Endometrium (tissue), 2 donors: Measurements from ENCODE around the gene SCARF1.

Source experiments
- FAIRE-seq: peaks from 2 replicates; lab custom pipeline; 2012; peaks lifted over from hg19 to GRCh38; lab: Jason Lieb, UNC
- donor health status: control.
- donor health status: control.

SCARF1 gene

DNA sequence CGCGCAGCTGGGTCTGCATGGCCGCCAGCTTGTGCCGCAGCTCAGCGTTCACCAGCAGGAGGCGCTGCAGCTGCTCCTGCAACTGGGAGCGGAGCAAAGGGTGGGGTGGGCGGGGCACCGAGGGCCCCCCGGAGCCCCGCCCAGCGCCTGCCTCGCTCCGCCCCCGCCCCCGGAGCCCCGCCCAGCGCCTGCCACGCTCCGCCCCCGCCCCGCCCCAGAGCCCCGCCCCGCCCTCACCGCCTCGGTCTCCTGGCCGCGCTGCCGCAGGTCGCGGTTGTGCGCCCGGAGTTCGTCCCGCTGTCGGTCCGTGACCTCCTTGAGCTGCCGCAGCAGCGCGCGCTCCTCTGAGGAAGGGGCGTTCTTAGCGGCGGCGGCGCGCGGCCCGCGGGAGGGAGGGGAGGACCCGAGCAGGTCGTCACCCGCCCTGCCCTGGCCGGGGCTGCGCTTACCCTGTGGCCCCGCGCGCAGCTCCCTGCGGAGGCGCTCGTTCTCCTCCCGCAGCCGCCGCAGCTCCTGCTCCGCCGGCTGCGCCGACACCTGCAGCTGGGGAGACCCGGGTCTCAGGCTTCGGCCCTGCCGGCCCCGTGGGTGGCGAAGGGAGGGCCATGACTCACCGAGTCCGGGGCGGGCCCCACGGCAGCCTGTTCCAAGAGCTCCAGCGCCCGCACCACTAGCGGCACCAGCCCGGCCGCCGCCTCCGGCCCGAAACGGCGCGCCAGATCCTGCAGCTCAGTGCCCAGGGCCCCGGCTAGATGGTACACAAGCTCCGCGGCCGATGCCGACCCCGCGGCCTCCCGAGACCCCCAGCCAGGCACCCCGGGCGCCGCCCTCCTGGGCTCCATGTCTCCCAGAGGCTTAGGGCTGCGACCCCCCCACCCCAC lies 3.7 kb upstream of the SCARF1 start:
- FAIRE-seq = no peak

DNA sequence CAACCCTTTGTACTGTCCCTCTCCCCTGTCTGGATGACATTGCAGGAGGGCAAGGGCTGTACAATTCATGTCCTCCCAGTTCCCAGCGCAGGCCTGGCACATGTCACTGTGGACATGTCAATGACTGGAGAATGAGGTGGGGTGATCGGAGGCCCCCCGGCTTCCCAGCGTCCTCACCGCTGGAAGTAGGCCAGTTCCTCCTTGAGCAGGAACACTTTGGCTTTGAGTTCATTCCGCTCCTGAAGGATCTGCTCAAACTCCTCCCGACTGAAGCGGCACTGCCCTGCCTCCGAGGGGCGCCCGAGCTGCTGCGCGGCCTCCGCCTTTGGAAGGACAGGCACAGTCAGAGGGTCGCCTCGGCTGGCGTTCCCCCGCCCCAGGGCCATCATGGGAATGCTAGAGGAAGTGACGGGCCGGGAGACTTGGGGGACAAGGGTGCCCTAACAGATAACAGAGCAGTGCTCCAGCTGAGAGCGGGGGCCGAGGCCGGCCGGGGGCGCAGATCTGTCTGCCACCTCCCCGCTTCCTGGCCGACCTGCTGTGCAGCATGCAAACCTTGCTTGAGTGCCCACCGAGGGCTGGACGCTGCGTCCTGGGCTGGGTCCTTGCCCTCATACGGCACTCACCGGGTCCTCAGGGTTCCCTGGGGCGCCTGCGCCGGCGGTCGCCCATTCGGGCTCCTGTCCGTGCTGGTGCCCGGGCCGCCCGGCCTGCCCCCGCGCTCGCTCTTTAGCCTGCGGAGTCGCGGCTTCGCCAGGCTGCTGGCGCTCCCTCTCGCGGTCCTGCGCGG lies 2.8 kb upstream of the SCARF1 start:
- FAIRE-seq = no peak

DNA sequence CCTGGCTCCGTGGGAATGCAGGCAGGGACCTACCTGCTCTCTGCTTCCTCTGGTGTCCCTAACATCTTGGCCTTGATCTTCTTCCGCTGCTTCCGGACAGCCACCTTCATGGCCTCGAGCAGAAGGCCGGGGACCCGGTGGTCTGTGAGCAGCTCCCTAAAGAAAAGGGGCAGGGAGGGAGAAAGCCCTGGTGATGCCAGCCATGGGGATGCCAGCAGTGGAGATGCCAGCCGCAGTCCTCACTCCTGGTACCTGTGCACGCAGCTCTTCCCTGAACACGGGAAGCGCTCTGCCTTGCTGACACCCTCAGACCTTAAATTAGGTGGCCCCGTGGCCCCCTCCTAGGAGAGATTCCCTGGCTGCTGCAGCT lies 2.3 kb upstream of the SCARF1 start:
- FAIRE-seq = no peak

DNA sequence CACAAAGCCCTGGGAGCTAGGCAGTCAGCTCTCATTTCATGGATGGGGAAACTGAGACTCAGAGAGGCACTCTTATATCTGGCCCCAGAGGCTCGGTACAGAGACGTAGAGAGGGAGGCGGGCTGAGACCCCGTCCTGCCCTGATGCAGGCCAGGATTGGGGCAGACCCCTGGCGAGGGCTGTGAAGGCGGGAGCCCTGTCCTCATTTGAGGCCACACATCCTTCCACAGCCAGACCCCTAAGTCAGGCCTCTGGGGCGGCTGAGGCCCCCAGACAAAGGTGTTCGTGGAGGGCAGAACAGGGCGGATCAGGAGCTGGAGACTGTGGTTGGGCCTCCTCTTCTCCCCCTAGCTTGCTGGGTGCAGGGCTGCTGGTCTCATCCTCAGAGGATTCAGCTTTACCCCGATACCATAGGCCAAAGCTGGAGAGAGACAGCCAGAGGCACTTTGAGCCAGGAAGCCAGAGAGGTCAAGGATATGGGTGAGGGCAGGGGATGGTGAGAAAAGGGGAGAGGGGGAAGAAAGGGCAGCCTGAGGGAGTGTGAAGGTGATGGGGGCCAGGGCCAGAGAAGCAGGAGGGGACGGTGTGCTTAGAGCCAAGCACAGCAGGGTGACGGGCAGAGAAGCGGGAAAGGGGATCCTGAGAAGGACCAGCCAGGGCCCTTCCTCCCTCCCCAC lies 805 bp upstream of the SCARF1 start:
- no peak for FAIRE-seq

DNA sequence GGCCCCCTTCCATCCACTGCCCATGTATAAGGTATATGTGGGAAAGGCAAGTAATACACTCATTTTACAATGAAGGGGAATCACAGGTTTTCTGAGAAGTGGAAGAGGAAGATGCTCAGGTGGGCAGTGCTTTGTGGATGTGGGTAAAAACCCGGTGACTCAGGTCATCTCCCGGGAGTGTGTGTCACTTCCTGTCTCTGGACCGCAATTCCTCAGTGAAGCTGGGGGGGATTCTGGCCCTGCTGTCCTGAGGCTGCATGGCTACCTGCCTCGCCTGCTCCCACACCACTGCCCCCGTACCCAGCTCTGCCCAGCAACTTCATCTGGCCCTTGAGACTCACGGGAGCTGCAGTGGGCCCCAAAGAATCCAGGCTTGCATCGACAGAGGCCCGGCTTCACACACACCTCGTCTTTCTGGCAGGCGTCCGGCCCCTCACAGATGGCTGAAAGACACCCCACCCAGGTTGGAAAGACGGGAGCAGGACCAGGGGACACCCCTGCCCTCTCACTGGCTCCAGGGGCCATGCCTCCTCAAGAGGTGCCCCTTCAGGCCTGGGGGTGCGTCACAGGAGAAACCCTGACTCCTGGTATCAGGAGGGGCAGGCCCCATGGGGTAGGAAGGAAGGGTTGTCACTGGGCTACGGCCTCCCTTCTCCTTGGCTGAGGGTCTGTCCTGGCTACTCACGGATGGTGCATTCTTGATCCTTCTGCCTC lies 882 bp downstream of the SCARF1 start:
- no peak for FAIRE-seq

DNA sequence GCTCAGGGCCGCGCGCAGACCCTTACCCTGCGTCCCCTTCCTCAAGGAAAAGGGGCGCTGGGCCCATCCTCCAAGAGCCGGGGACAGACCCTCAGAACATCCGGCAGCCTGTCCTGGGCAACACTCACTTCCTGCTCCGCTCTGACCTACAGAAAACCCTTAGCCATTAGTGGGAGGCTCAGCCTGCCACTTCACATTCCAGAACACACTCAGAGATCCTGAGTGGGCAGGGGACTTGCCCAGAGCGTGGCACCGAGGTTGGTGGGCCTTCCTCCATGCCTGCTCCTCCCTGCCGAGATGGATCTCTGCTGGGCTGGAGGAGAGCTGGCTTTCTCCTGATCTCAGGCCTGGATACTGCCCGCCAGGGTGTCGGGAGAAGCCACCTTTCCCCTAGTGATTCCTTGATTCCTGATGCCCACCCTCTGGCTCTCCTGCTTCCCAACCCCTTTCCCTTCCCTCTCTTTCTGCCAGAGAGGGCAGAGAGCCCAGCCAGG lies 1.5 kb downstream of the SCARF1 start:
- no peak for FAIRE-seq

DNA sequence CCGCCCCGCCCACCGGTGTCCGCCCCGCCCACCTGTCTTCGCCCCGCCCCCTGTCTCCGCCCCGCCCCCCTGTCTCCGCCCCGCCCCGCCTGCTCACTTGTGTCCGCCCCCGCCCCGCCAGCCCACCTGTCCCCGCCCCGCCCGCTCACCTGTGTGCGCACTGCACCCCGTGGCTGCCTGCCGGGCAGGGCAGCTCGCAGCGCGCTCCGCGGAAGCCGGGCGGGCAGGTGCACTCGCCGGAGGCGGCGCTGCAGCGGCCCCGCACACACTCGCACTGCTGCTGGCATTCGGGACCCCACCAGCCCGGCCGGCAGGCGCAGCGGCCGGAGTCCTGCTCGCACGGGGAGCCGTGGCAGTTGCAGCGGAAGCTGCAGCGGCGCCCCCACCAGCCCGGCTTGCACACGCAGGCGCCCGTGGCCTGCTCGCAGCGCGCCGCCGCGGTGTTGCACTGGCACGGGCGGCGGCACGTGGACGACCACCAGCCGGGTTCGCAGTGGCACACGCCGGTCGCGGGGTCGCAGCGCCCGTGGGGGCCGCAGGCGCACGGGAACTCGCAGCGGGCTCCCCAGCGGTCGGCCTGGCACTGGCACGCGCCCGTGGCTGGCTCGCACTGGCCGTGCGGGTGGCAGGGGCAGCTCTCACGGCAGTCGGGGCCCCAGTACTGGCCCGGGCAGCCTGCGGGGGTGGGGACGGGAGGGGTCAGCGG lies 2.1 kb downstream of the SCARF1 start:
- no peak for FAIRE-seq

DNA sequence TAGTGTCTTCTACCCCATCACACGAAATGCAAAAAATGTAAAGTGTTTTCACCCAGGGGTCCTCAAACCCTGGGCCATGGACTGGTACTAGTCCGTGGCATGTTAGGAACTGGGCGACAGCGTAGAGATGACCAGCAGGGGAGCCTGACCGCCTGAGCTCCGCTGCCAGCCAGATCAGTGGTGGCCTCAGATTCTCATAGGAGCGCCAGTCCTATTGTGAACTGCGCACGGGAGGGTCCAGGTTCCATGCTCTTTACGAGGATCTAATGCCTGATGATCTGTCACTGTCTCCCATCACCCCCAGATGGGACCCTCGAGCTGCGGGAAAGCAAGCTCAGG lies 4.5 kb downstream of the SCARF1 start:
- no peak for FAIRE-seq

DNA sequence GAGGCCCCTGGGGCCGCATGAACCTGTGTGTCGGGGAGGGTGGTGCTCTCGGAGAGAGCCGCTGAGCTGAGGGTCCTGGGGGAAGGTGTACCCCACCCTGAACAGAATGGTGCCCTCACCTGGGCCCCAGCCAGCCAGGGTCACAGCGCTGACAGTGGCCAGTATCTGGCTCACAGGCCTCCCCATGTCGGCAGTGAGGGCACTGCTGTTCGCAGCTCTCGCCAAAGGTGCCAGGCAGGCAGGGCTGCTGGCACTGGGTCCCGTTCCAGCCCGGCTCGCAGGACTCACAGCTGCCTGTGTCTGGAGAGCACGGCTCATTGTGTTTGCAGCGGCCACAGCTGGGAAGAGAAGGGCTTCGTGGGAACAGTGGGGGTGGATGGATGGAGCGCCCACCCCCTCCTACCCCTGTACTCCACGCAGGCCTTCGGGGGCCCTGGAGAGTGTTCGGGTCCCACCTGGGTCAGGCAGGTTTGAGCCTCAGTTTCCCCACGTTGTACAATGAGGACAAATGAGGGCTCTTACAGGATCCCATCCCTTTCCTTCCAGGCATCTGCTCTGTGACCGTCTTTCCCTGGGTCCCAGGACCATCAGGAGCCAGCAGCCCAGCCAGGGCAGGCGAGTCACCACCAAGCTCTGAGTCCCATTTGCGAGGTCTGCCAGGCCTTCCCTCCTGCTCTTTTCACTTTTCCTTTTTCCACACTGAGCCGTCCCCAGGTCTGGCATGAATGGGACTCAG lies 5.0 kb downstream of the SCARF1 start:
- no peak for FAIRE-seq

DNA sequence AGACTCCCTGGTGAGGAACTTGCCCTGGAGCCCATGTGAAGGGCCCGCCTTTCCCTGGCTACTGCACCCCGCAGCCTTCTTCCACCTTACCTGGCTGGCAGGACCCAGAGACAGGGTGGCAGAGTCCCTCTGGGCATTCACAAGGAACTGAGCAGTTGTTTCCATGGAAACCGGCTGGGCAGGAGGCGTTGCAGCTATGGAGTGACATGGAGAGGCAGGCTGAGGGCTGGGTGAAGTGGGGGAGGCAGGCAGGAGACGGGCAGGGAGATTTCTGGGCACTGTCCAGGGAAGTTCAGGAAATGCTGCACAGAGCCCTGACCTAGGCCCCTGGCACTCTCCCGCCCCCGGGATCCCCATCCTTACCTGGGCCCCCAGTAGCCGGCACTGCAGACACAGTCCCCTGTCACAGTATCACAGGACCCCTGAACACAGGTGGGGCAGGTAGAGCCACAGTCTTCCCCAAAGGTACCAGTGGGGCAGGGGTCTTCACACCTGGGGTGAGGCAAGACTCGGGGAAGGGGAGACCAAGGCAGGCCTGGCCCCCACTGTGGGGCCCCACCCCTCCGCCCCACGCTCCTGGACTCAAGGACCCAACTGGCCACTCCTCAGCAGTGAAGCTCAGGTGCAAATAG lies 5.9 kb downstream of the SCARF1 start:
- no peak for FAIRE-seq

DNA sequence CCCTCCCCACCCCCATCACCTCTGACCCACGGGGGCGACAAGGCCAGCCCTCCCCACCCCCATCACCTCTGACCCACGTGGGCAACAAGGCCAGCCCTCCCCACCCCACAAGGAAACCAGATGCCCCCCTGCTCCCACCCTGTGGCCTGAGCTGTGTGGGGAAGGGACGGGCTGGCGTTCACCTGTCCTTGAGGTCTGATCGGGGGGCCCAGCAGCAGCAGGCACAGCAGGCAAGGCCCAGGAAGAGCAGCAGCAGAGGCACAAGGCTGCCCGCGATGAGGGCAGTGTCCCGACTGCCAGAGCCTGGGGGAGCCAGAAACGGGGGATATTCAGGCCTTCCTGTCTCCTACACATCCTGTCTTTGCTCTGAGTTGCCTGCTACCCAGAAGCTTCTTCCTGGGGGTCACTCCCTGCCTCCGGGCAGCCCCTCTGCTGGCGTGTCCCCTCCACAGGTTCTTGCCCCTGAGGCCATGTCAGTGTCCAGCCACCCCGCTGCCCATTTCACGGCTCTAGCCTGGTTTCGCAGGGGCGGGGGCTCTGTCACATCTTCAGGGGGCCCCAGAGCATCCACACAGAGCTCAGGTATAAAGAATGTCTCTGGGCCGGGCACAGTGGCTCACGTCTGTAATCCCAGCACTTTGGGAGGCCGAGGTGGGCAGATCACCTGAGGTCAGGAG lies 6.8 kb downstream of the SCARF1 start:
- FAIRE-seq = no peak

DNA sequence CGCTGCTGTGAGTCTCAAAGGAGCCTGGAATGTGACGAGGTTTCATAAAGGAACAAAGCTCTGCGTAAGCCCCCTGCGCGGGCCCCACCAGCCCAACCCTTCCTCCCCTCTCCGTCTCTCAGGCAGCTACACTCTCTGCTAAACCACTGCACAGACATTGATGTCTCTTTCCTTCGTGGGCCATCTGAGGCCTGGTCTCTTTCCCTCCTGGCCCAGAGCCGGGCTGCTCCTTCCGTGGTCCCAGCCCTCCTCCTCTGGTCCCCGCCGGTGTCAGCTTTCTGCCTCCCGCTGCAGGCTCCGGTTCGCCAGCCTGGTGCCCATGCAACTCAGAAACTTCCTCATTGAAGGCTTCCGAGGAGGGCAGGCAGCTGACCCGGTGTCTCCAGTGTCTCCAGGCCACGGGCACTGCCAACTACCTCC lies 7.4 kb downstream of the SCARF1 start:
- no peak for FAIRE-seq

DNA sequence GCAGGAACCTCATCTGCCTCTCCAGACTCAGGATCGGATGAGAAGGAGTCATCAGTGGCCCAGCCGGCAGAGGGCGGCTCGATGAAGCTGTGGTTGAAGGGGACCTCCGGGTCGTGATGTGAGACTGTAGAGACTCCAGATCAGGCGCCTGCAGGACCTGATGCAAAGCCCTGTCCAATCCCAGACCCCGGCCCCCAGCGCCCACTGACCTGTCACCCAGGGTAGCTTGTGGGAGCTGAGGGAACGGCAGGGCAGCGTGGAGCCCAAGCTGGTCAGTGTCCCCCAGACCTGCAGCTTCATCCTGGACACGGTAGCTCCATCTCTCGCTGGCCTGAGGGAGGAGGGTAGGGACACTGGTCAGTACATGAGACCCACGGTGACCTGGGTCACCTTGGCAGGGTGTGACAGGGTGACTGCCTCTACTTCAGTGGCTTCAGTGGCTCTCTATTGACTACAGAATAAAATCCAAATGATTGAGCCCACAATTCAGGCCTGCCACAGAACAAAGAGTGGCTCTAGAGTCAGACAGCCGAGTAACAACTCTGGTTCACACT lies 8.7 kb downstream of the SCARF1 start:
- no peak for FAIRE-seq

DNA sequence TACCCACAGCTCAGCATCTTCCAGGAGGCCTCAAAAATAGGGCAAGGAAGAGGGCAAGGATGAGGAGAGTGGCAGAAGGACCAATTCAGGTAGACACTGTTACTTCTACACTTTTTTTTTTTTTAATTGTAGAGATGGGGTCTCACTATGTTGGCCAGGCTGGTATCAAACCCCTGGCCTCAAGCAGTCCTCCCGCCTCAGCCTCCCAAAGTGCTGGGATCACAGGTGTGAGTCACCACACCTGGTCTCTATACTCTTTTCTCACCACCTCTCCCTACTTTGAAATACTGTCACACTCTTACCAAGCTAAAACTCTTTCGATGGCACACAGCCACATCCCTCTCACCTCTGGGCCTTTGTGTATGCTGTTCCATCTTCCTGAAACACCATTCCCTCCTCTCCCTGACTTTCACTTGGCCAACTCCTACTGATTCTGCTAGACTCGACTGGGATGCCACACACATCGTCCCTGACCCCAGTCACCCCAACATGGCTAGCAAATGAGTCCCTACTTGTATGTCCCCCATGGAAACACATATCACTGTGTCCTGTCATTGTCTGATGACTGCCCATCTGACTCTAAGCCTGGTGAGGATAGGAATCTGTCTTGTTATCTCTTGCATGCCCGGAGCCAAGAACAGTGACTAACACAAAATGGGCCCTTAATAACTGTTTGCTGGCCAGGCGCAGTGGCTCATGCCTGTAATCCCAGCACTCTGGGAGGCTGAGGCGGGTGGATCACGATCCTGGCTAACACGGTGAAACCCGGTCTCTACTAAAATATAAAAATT lies 9.7 kb downstream of the SCARF1 start:
- no peak for FAIRE-seq

DNA sequence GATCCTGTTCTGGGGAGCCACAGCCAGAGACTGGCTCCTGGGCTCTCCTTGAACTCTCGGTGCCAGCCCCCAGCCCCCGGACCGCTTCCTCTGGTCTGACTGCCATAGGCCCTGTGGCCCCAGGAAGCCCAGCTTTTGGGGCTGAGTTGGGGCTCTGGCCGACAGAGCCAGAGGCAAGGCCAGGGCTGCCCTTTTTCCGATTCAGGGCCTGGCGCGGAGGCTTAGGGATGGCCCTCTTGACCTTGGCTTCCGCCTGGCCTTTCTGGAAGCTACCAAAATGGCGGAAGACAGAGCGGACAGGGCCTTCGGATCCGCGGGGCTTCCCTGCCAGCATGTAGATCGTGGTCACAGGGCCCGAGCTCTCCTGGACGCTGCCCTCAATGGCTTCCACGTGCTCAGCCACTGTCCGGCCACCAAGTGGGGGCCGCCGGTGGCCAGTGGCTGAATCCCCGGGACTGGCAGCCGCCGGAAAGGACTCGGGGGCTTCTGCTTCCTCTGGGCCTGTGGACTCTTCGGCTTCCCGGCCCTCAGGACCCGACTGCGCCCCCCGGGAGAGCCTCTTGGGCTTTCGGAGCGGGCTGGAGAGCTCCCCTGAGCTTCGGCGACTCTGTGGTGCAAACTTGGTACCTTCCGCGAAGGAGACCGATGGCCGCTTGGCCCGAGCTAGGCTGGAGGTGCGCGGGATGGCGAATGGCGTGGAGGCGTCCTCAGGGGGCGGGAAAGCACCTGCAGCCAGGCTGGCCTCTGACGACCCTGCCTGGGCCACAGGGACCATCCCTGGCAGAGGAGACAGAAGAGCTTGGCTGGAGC lies 10.5 kb downstream of the SCARF1 start:
- no peak for FAIRE-seq

DNA sequence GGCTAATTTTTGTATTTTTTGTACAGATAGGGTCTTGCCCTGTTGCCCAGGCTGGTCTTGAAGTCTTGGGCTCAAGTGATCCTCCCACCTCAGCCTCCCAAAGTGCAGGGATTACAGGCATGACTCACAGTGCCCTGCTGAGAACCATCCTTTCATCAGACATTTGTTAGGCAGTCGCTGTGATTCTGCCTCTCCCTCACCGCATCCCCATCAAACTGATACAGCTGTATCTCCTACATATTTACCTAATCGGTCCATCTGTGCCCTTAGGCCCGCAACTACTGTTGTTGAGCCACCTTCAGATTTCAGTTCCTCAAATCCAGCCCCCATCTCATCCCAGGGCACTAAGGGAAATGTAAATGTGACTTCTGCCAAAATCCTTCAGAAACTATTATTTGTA lies 14.9 kb downstream of the SCARF1 start:
- FAIRE-seq = no peak

DNA sequence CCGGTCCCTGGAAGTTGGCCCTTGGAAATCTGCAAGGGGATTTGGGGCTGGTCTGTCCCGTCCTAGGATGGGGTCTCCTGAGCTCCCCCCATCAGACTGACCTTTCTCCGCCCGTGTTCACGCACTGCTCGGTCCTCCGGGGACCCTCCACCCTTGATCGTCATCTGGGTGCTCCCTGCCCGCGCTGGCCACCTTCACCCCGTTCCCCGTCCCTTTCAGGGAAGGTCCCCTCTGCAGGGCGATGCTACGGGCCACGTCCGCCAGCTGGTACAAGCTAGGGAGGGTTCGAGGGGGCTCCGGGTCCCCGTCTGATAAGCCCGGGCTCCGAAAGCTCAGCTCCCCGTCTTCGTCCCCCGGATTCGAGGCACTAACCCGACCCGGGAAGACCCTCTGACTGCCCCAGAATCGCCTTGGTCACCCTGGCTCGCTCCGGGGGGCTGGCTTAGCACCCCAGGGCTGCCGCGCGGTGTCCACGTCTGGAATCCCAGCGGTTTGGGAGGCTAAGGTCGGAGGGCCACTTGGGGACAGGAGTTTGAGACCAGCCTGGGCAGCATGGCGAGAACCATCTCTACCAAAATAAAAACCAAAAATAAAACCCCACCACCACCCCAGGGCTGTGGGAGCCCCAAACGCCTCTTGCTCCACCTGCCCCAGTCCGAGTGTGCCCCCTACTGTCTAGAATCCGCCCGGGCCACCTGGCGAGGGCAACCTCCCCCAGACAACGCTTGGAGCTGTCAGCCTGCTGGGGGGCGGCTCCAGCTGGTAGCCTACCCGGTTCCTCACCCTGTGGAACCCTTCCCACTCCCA lies 15.8 kb downstream of the SCARF1 start:
- FAIRE-seq = no peak
